DMS153 treated with DMSO at 0.1 percent for 48 hours (cell line): Measurements from ENCODE around the gene ZBTB16.
A peak's percentile ranks its signal among the peaks of the same experiment; 100 is the strongest.

Experiments used
- DNase-seq: peaks from one replicate; lab custom pipeline; 2025; ENCODE audit not compliant: unreplicated experiment; lab: John Stamatoyannopoulos, UW

Gene ZBTB16

GRCh38 chr11:114147375-114148012, 88.0 kb downstream of the ZBTB16 start:
- no peak for DNase-seq

- DNase-seq: no peak
These were observed 88.5 kb downstream of the ZBTB16 start for GRCh38 chr11:114148013-114148382.

- no peak for DNase-seq
These were observed 90.3 kb downstream of the ZBTB16 start for GRCh38 chr11:114149689-114150407.

GRCh38 chr11:114150671-114151070, 91.2 kb downstream of the ZBTB16 start:
- no peak for DNase-seq

GRCh38 chr11:114151631-114152030, 92.1 kb downstream of the ZBTB16 start:
- no peak for DNase-seq

GRCh38 chr11:114152162-114152561, 92.7 kb downstream of the ZBTB16 start:
- DNase-seq: no peak

- no peak for DNase-seq
These were observed 93.3 kb downstream of the ZBTB16 start for GRCh38 chr11:114152785-114153184.

- no peak for DNase-seq
These were observed 93.7 kb downstream of the ZBTB16 start for GRCh38 chr11:114153224-114153623.

- DNase-seq: no peak
These were observed 94.9 kb downstream of the ZBTB16 start for GRCh38 chr11:114154271-114155047.

GRCh38 chr11:114155116-114155515, 95.6 kb downstream of the ZBTB16 start:
- DNase-seq: no peak

GRCh38 chr11:114156131-114156581, 96.6 kb downstream of the ZBTB16 start:
- DNase-seq: no peak

GRCh38 chr11:114156782-114157181, 97.3 kb downstream of the ZBTB16 start:
- no peak for DNase-seq

GRCh38 chr11:114157476-114158050, 98.1 kb downstream of the ZBTB16 start:
- DNase-seq: no peak

- DNase-seq: no peak
These were observed 98.9 kb downstream of the ZBTB16 start for GRCh38 chr11:114158421-114158820.

- no peak for DNase-seq
These were observed 99.4 kb downstream of the ZBTB16 start for GRCh38 chr11:114158886-114159285.

GRCh38 chr11:114159320-114159719, 99.8 kb downstream of the ZBTB16 start:
- no peak for DNase-seq

GRCh38 chr11:114159802-114160632, 100.5 kb downstream of the ZBTB16 start:
- peak; percentile 95 for DNase-seq

GRCh38 chr11:114160894-114161293, 101.4 kb downstream of the ZBTB16 start:
- no peak for DNase-seq

GRCh38 chr11:114161486-114162250, 102.2 kb downstream of the ZBTB16 start:
- DNase-seq: no peak

GRCh38 chr11:114162719-114163123, 103.2 kb downstream of the ZBTB16 start:
- DNase-seq: peak; percentile 84
